Osteocyte (in vitro differentiated cells): Measurements from ENCODE around the gene TSR3. TPM values are rescaled to one million over a fixed set of nuclear protein-coding genes. Genes with fewer than 3 reads are reported as not detected.

Experiments used
- DNase-seq: peaks from one replicate; pipeline ENCODE4 v3.0.0; 2021; ENCODE audit warnings: mixed read lengths; ENCODE audit not compliant: unreplicated experiment; ENCODE audit errors: extremely low spot score
- H3K27ac Mint-ChIP-seq: one replicate; pipeline ENCODE4 v1.8.0; 2021; ENCODE audit warnings: mild to moderate bottlenecking, mixed read lengths; ENCODE audit not compliant: unreplicated experiment
- H3K27me3 Mint-ChIP-seq: one replicate; pipeline ENCODE4 v1.8.0; 2021; ENCODE audit warnings: mixed read lengths; ENCODE audit not compliant: unreplicated experiment
- H3K36me3 Mint-ChIP-seq: one replicate; pipeline ENCODE4 v1.8.0; 2021; ENCODE audit warnings: mixed read lengths; ENCODE audit not compliant: unreplicated experiment
- H3K4me1 Mint-ChIP-seq: one replicate; pipeline ENCODE4 v1.8.0; 2021; ENCODE audit warnings: mixed read lengths; ENCODE audit not compliant: unreplicated experiment
- H3K4me3 Mint-ChIP-seq: one replicate; pipeline ENCODE4 v1.8.0; 2021; ENCODE audit warnings: mild to moderate bottlenecking, moderate library complexity, mixed read lengths; ENCODE audit not compliant: unreplicated experiment
- H3K9me3 Mint-ChIP-seq: one replicate; pipeline ENCODE4 v1.8.0; 2021; ENCODE audit warnings: mixed read lengths; ENCODE audit not compliant: unreplicated experiment
- CTCF ChIP-seq: fragments of 200-600 bp; sonication (generic); IDR thresholded peaks from 2 replicates; pipeline ENCODE4 v1.5.0; 2021; ENCODE audit warnings: antibody characterized with exemption, mild to moderate bottlenecking, moderate library complexity
- total RNA-seq: library from RNA; stranded (reverse); gene quantifications from 2 replicates; pipeline ENCODE4 v1.2.1, GENCODE V29; 2021

The TSR3 gene
- total RNA-seq, 1 donor from 2014 or later: 58.0 TPM

- Mint-ChIP-seq H3K27me3 (no peaks in the 10 kb centered on the region), H3K9me3 (no peaks in the 10 kb centered on the region), H3K4me1 (peaks cover 29% of the 10 kb centered on the region), H3K36me3 (peaks cover 36% of the 10 kb centered on the region), H3K4me3 (no peak overlapping the region), H3K27ac (no peak overlapping the region)
- DNase-seq: no peak
- no peak for TF ChIP-seq CTCF
Measured at GRCh38 chr16:1314399-1315068, 37.1 kb downstream of the TSR3 start.

- TF ChIP-seq CTCF: no peak
- Mint-ChIP-seq H3K27me3 (no peaks in the 10 kb centered on the region), H3K36me3 (peaks cover 32% of the 10 kb centered on the region), H3K4me1 (peaks cover 29% of the 10 kb centered on the region), H3K4me3 (no peak overlapping the region), H3K9me3 (no peaks in the 10 kb centered on the region), H3K27ac (no peak overlapping the region)
- no peak for DNase-seq
Measured at GRCh38 chr16:1313721-1314369, 37.8 kb downstream of the TSR3 start.

- Mint-ChIP-seq H3K4me3 (peak overlapping the region; percentile 22), H3K27ac (no peak overlapping the region), H3K4me1 (peaks cover 29% of the 10 kb centered on the region), H3K9me3 (no peaks in the 10 kb centered on the region), H3K36me3 (peaks cover 23% of the 10 kb centered on the region), H3K27me3 (no peaks in the 10 kb centered on the region)
- DNase-seq: no peak
- TF ChIP-seq CTCF: no peak
Measured at GRCh38 chr16:1312903-1313302, 38.8 kb downstream of the TSR3 start.

DNA sequence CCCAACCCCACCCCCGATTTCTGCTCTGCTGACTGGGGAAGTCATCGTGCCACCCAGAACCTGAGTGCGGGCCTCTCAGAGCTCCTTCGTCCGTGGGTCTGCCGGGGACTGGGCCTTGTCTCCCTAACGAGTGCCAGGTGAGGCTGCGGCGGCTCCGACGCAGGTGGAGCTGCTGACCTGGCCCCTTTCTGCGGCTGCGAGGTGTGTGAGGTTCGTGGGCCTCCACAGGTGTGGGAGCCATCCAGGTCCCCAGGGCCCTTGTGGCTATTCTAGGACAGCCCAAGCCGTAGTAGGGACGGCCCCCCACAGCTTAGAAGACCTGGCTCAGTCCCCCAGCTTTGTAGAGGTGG is 39.2 kb downstream of the TSR3 start:
- H3K27ac Mint-ChIP-seq: no peak overlapping the region
- H3K4me1 Mint-ChIP-seq: peaks cover 29% of the 10 kb centered on the region
- no peak for DNase-seq
- H3K36me3 Mint-ChIP-seq: peaks cover 19% of the 10 kb centered on the region
- H3K4me3 Mint-ChIP-seq: peak overlapping the region; percentile 22
- H3K27me3 Mint-ChIP-seq: no peaks in the 10 kb centered on the region
- no peaks in the 10 kb centered on the region for H3K9me3 Mint-ChIP-seq
- no peak for TF ChIP-seq CTCF

DNA sequence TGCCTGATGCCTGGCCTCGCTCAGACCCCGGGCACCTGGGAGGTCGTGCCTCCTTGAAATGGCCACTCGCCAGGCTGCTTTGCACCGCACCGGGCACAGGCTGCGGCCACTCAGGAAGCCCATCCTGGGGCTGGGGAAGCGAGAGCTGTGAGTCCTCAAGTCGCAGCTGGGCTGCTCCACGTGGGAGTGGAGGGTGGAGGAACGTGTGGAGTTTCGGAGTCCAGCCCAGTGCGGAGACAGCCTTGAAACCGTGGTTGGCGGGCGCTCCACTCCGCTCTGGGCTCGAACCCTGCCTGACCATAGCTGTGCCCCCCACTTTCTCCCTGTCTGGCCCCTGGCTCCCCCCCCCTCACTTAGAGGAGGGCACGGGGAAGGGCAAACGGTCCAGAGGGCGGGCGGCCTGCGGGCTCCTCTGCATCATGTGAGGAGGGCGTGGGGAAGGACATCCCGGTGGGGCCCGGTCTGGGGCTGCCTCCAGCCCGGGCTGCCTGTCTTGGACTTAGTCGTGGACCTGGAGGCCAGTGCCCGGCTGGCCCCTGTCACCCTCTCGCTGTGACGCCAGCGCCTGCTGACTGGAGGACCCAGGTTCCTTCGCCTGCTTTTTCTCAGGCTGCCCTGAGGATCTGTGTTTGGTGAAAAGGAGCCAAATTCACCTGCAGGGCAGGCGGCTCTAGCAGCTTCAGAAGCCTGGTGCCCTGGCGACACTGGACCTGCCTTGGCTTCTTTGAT is 39.8 kb downstream of the TSR3 start:
- H3K4me1 Mint-ChIP-seq: peaks cover 29% of the 10 kb centered on the region
- DNase-seq: no peak
- H3K27ac Mint-ChIP-seq: no peak overlapping the region
- H3K9me3 Mint-ChIP-seq: no peaks in the 10 kb centered on the region
- peaks cover 16% of the 10 kb centered on the region for H3K36me3 Mint-ChIP-seq
- peak overlapping the region; percentile 85 for H3K4me3 Mint-ChIP-seq
- TF ChIP-seq CTCF: no peak
- H3K27me3 Mint-ChIP-seq: no peaks in the 10 kb centered on the region
